PFSK-1 (cell line): ENCODE data around the gene COX6B1.

Source experiments
- FOXP2 ChIP-seq: optimal IDR thresholded peaks from 2 replicates; pipeline ENCODE3; 2011; ENCODE audit warnings: borderline replicate concordance, control low read depth, inconsistent platforms; ENCODE audit not compliant: insufficient read depth; ENCODE audit errors: extremely low read length, extremely low read depth
- POLR2AphosphoS5 ChIP-seq: IDR thresholded peaks from 2 replicates; pipeline ENCODE4 v1.6.1; 2012; ENCODE audit warnings: low read depth, mild to moderate bottlenecking, control low read depth, low read length, moderate library complexity
- SIN3A ChIP-seq: IDR thresholded peaks from 2 replicates; pipeline ENCODE4 v1.6.1; 2012; ENCODE audit warnings: mild to moderate bottlenecking, low read length, moderate library complexity, borderline replicate concordance; ENCODE audit not compliant: insufficient read depth
- TAF1 ChIP-seq: IDR thresholded peaks from 2 replicates; pipeline ENCODE4 v1.6.1; 2012; ENCODE audit warnings: low read length, control low read depth, borderline replicate concordance; ENCODE audit not compliant: insufficient read depth
- TF ChIP-seq, protein P1 (sequence below), 2 experiments: IDR thresholded peaks; 2 replicates each; pipeline versions ENCODE4 v1.6.1 to v1.8.0; 2011 to 2012; ENCODE audit warnings: low read depth in 2 of 2, low read length in 2 of 2, control low read depth in 1 of 2, inconsistent platforms in 1 of 2, mild to moderate bottlenecking in 1 of 2, moderate library complexity in 1 of 2; ENCODE audit not compliant: insufficient read depth in 1 of 2

Gene COX6B1

DNA sequence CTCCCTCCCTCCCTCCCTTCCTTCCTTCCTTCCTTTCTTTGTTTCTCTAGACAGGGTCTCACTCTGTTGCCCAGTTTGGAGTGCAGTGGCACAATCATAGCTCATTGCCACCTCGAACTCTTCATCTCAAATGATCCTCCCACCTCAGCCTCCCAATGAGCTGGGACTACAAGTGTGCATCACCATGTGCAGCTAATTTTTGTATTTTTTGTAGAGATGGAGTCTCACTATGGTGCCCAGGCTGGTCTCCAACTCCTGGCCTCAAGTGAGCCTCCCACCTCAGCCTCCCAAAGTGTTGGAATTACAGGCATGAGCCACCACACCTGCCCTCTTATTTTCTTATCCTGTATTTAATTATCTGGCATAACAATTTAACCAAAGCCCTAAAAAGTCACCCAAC lies 22.6 kb downstream of the COX6B1 start:
- no peak for TF ChIP-seq SIN3A
- TF ChIP-seq FOXP2, result no peak

DNA sequence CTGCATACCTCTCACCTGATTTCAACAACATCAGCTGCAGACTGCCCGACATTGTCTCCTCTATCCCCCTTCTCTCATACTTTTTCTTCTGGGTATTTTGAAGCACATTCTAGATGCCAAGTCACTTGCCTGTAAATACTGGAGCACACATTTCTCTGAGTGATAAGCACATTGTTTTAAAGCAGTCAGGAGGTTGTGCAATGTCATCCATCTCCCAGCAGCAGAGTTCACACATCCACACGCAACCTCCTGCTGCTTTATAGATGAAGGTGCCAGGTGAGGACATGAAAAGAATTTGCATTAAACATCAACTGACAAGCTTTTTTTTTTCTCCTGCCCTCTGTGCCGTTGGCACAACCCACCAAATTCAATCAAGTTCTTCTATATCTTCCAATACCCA lies 23.7 kb downstream of the COX6B1 start:
- TF ChIP-seq POLR2AphosphoS5 (no peak), FOXP2 (no peak), SIN3A (no peak), TAF1 (no peak)
- TF ChIP-seq, protein P1, sequence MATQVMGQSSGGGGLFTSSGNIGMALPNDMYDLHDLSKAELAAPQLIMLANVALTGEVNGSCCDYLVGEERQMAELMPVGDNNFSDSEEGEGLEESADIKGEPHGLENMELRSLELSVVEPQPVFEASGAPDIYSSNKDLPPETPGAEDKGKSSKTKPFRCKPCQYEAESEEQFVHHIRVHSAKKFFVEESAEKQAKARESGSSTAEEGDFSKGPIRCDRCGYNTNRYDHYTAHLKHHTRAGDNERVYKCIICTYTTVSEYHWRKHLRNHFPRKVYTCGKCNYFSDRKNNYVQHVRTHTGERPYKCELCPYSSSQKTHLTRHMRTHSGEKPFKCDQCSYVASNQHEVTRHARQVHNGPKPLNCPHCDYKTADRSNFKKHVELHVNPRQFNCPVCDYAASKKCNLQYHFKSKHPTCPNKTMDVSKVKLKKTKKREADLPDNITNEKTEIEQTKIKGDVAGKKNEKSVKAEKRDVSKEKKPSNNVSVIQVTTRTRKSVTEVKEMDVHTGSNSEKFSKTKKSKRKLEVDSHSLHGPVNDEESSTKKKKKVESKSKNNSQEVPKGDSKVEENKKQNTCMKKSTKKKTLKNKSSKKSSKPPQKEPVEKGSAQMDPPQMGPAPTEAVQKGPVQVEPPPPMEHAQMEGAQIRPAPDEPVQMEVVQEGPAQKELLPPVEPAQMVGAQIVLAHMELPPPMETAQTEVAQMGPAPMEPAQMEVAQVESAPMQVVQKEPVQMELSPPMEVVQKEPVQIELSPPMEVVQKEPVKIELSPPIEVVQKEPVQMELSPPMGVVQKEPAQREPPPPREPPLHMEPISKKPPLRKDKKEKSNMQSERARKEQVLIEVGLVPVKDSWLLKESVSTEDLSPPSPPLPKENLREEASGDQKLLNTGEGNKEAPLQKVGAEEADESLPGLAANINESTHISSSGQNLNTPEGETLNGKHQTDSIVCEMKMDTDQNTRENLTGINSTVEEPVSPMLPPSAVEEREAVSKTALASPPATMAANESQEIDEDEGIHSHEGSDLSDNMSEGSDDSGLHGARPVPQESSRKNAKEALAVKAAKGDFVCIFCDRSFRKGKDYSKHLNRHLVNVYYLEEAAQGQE (IDR thresholded peaks at IDR 0.05; ENCODE audit: insufficient read depth in 1 of 2, low read depth in 2 of 2, low read length in 2 of 2), result no peak

DNA sequence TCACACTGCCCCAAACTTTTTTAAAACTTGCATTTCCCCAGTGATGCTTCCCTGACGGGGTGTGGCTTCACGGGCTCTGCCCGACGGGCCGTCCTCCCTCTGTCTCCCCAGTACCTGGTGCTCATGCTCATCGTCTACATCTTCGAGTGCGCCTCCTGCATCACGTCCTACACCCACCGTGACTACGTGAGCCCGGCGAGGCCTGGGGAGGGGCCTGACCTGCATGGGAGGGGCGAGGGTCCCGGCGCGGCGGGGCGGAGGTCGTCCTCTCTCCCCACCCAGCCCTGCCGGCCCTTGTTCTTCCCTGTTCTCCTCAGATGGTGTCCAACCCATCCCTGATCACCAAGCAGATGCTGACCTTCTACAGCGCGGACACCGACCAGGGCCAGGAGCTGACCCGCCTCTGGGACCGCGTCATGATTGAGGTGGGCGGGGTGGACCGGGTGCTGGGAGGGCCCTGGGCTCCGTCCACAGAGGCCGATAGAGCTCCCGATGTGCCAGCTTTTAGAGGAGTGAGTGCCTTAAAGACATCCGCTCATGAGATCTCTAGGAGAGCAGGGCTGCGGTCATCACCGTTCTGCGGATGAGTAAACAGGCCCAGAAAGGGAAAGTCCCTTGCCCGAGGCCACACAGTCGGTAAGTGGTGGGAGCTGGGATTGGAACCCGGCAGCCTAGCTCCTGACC lies 25.1 kb downstream of the COX6B1 start:
- TF ChIP-seq TAF1 (no peak), SIN3A (no peak), POLR2AphosphoS5 (no peak), FOXP2 (no peak)
- TF ChIP-seq, protein P1 (IDR thresholded peaks at IDR 0.05; ENCODE audit: insufficient read depth in 1 of 2, low read depth in 2 of 2, low read length in 2 of 2), result no peak

DNA sequence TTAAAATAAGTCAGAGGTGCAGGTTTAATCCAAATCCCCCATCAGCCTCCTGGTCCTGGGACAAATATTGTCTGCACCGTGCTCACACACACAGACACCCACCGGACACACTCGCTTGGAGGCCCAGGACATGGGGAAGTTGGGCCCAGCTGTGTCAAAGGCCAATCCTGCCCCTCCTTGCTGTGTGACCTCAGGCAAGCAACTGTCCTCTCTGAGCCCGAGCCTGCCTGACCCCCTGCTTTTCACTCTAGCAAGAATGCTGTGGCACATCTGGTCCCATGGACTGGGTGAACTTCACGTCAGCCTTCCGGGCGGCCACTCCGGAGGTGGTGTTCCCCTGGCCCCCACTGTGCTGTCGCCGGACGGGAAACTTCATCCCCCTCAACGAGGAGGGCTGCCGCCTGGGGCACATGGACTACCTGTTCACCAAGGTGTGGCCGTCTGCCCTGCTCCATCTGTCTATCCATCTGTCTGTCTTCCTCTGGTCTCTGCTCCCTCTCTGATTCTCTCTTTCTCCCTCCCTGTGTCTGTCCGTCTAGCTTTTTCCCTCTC lies 27.5 kb downstream of the COX6B1 start:
- TF ChIP-seq POLR2AphosphoS5, result no peak
- TF ChIP-seq TAF1, result no peak
- TF ChIP-seq FOXP2, result no peak
- TF ChIP-seq, protein P1 (IDR thresholded peaks at IDR 0.05; ENCODE audit: insufficient read depth in 1 of 2, low read depth in 2 of 2, low read length in 2 of 2), result no peak
- no peak for TF ChIP-seq SIN3A

GRCh38 chr19:35689836-35690235 lies 41.7 kb downstream of the COX6B1 start:
- no peak for TF ChIP-seq POLR2AphosphoS5
- no peak for TF ChIP-seq FOXP2
- no peak for TF ChIP-seq TAF1
- TF ChIP-seq, protein P1 (IDR thresholded peaks at IDR 0.05; ENCODE audit: insufficient read depth in 1 of 2, low read depth in 2 of 2, low read length in 2 of 2), result no peak
- TF ChIP-seq SIN3A, result no peak
